HEK293 (cell line): ENCODE measurements around the gene TMEM255B.
A peak's percentile ranks its signal among the peaks of the same experiment; 100 is the strongest.

Source experiments
- CTCF ChIA-PET: fragments of 350-600 bp; formaldehyde crosslinking; extraction: SDS; loops from one replicate; lab custom pipeline; 2021; ENCODE audit warnings: antibody characterized with exemption; lab: Yijun Ruan, JAX
- POLR2A ChIA-PET: fragments of 300-600 bp; formaldehyde crosslinking; extraction: SDS; loops from one replicate; lab custom pipeline; 2020; ENCODE audit warnings: antibody characterized with exemption, inconsistent platforms; lab: Yijun Ruan, JAX
- H3K27ac ChIP-seq: fragments of 200-500 bp; sonication (Bioruptor generic); 2 replicates; pipeline ENCODE4 v1.5.1; 2014; ENCODE audit warnings: low read depth, low read length, control low read depth, inconsistent platforms; ENCODE audit errors: extremely low read depth
- H3K36me3 ChIP-seq, 2 experiments: fragments of 200-500 bp in 1 of 2; sonication (Bioruptor generic) in 1 of 2; 1 replicate in 1 of 2; 2 replicates in 1 of 2; pipeline ENCODE4 v1.5.1; 2014 to 2017; ENCODE audit warnings: inconsistent platforms in 2 of 2, low read length in 2 of 2; ENCODE audit not compliant: control insufficient read depth in 2 of 2, insufficient read depth in 1 of 2
- H3K4me1 ChIP-seq: fragments of 200-500 bp; sonication (Bioruptor generic); 2 replicates; pipeline ENCODE4 v1.5.1; 2014; ENCODE audit warnings: mild to moderate bottlenecking, low read length, inconsistent platforms; ENCODE audit not compliant: control insufficient read depth, insufficient read depth
- H3K4me3 ChIP-seq: 2 replicates; pipeline ENCODE4 v1.5.1; 2011; ENCODE audit warnings: low read depth, mild to moderate bottlenecking, control low read depth, low read length, moderate library complexity
- H3K9me3 ChIP-seq: fragments of 200-500 bp; sonication (Bioruptor generic); 2 replicates; pipeline ENCODE4 v1.5.1; 2014; ENCODE audit warnings: low read depth, low read length, inconsistent platforms; ENCODE audit not compliant: control insufficient read depth, insufficient read depth
- BCL11B ChIP-seq: fragments of 450-650 bp; formaldehyde crosslinking; IDR thresholded peaks from 2 replicates; pipeline ENCODE4 v1.5.1; 2016; ENCODE audit warnings: low read depth, missing biosample characterization, missing genetic modification characterization
- GLIS1 ChIP-seq: fragments of 450-650 bp; formaldehyde crosslinking; IDR thresholded peaks from 2 replicates; pipeline ENCODE4 v1.5.1; 2016; ENCODE audit warnings: missing biosample characterization, missing genetic modification characterization
- KLF1 ChIP-seq: fragments of 450-650 bp; formaldehyde crosslinking; IDR thresholded peaks from 2 replicates; pipeline ENCODE4 v1.5.1; 2016; ENCODE audit warnings: missing biosample characterization, missing genetic modification characterization
- KLF16 ChIP-seq: fragments of 450-650 bp; formaldehyde crosslinking; IDR thresholded peaks from 2 replicates; pipeline ENCODE4 v1.5.1; 2017; ENCODE audit warnings: missing biosample characterization, missing genetic modification characterization
- KLF9 ChIP-seq: fragments of 450-650 bp; formaldehyde crosslinking; IDR thresholded peaks from 2 replicates; pipeline ENCODE4 v1.5.1; 2016; ENCODE audit warnings: missing biosample characterization, missing genetic modification characterization, low read depth
- SCRT2 ChIP-seq: fragments of 450-650 bp; formaldehyde crosslinking; IDR thresholded peaks from 2 replicates; pipeline ENCODE4 v1.5.1; 2016; ENCODE audit warnings: missing biosample characterization, missing genetic modification characterization
- WT1 ChIP-seq: fragments of 450-650 bp; formaldehyde crosslinking; IDR thresholded peaks from 2 replicates; pipeline ENCODE4 v1.5.1; 2016; ENCODE audit warnings: missing biosample characterization, missing genetic modification characterization
- ZNF10 ChIP-seq: fragments of 450-650 bp; formaldehyde crosslinking; IDR thresholded peaks from 2 replicates; pipeline ENCODE4 v1.5.1; 2017; ENCODE audit warnings: missing biosample characterization, missing genetic modification characterization
- ZNF132 ChIP-seq: fragments of 450-650 bp; formaldehyde crosslinking; IDR thresholded peaks from 2 replicates; pipeline ENCODE4 v1.5.1; 2017; ENCODE audit warnings: missing biosample characterization, missing genetic modification characterization, borderline replicate concordance
- ZNF16 ChIP-seq: fragments of 450-650 bp; formaldehyde crosslinking; IDR thresholded peaks from 2 replicates; pipeline ENCODE4 v1.5.1; 2016; ENCODE audit warnings: low read depth, missing biosample characterization, missing genetic modification characterization
- ZNF311 ChIP-seq: fragments of 450-650 bp; formaldehyde crosslinking; IDR thresholded peaks from 2 replicates; pipeline ENCODE4 v1.5.1; 2017; ENCODE audit warnings: missing biosample characterization, missing genetic modification characterization, borderline replicate concordance
- ZNF324 ChIP-seq: fragments of 450-650 bp; formaldehyde crosslinking; IDR thresholded peaks from 2 replicates; pipeline ENCODE4 v1.5.1; 2016; ENCODE audit warnings: missing biosample characterization, missing genetic modification characterization
- ZNF341 ChIP-seq: fragments of 450-650 bp; formaldehyde crosslinking; IDR thresholded peaks from 2 replicates; pipeline ENCODE4; 2016; ENCODE audit warnings: low read depth, missing biosample characterization, missing genetic modification characterization
- ZNF37A ChIP-seq: fragments of 450-650 bp; IDR thresholded peaks from 2 replicates; pipeline ENCODE4 v1.5.1; 2018; ENCODE audit warnings: missing biosample characterization, missing genetic modification characterization
- ZNF433 ChIP-seq: fragments of 450-650 bp; formaldehyde crosslinking; IDR thresholded peaks from 2 replicates; pipeline ENCODE4 v1.5.1; 2016; ENCODE audit warnings: missing biosample characterization, missing genetic modification characterization, low read depth
- ZNF510 ChIP-seq: fragments of 450-650 bp; formaldehyde crosslinking; IDR thresholded peaks from 2 replicates; pipeline ENCODE4 v1.5.1; 2018; ENCODE audit warnings: mild to moderate bottlenecking, missing genetic modification characterization, missing biosample characterization; ENCODE audit not compliant: insufficient replicate concordance
- ZNF513 ChIP-seq: fragments of 450-650 bp; IDR thresholded peaks from 2 replicates; pipeline ENCODE4 v1.5.1; 2018; ENCODE audit warnings: missing biosample characterization, missing genetic modification characterization
- ZNF707 ChIP-seq: fragments of 450-650 bp; formaldehyde crosslinking; IDR thresholded peaks from 2 replicates; pipeline ENCODE4 v1.5.1; 2016; ENCODE audit warnings: missing biosample characterization, missing genetic modification characterization
- ZNF776 ChIP-seq: fragments of 450-650 bp; formaldehyde crosslinking; IDR thresholded peaks from 2 replicates; pipeline ENCODE4 v1.5.0; 2017; ENCODE audit warnings: missing biosample characterization, missing genetic modification characterization, borderline replicate concordance
- ZNF843 ChIP-seq: fragments of 450-650 bp; formaldehyde crosslinking; IDR thresholded peaks from 2 replicates; pipeline ENCODE4 v1.5.1; 2016; ENCODE audit warnings: missing biosample characterization, missing genetic modification characterization
- ZSCAN4 ChIP-seq: fragments of 450-650 bp; formaldehyde crosslinking; IDR thresholded peaks from 2 replicates; pipeline ENCODE4 v1.5.1; 2017; ENCODE audit warnings: missing biosample characterization, missing genetic modification characterization
- ZXDB ChIP-seq: fragments of 450-650 bp; formaldehyde crosslinking; IDR thresholded peaks from 2 replicates; pipeline ENCODE4 v1.5.1; 2016; ENCODE audit warnings: missing biosample characterization, missing genetic modification characterization

TMEM255B gene

DNA sequence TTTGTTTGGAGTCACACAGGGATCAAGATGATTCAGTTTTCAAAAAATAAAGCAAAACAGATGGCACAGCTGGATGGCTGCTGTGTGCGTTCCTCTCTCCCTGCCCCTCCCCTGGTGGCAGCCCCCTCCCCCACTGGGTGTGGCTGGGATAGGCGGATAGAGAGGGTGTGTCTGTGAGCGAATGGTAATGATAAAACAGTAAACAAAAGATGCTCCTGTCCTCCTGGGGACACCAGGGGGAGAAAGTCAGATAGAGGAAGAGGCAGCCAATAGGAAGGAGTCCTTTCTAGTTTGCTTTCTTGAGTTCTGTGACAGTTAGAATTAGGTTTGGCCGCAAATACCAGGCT is 6.5 kb downstream of the TMEM255B start:
- TF ChIP-seq ZSCAN4 (tag by site-specific recombination): no peak
- TF ChIP-seq ZNF37A (tag by site-specific recombination): no peak
- TF ChIP-seq KLF1 (tag by site-specific recombination): peak; percentile 91
- no peak for TF ChIP-seq GLIS1 (tag by site-specific recombination)
- TF ChIP-seq KLF9: no peak
- no peak for TF ChIP-seq ZNF341 (tag by site-specific recombination)
- no peak for TF ChIP-seq ZNF707
- H3K4me3 ChIP-seq: no peak overlapping the region
- H3K36me3 ChIP-seq: no peaks in the 10 kb centered on the region
- no peak overlapping the region for H3K27ac ChIP-seq
- POLR2A ChIA-PET: no interaction called here
- no peaks in the 10 kb centered on the region for H3K4me1 ChIP-seq
- CTCF ChIA-PET: no interaction called here
- no peaks in the 10 kb centered on the region for H3K9me3 ChIP-seq

DNA sequence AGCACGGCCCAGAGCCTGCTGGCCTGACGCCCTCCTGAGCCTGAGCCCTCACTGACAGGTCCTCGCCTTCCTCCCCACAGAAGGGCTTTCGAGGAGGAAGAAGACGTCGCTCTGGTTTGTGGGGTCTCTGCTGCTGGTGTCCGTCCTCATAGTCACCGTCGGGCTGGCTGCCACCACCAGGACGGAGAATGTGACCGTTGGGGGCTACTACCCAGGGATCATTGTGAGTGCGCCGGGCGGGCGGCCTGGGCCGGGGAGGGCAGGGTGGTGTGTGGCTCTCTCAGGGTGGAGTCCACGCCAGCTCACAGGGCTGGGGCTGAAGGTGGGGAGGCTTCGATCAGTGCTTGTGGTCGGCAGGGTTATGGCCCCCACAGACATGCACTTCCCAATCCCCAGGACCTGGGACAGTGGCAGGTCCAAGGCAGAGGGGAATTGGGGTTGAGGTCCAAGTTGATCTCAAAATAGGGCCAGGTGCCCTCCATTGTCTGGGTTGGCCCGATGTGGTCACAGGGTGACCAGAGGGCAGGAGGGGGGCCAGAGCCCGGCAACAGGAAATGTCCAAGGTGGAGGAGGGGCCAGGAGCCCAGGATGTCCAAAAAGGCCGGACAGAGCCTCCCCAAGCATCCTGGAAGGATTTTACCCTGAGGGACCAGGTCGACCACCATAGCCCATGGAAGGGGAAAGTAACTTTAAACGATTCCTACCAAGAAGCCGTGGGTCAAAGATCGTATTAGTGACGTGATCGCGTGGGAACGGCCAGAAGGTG is 7.2 kb downstream of the TMEM255B start:
- no peaks in the 10 kb centered on the region for H3K9me3 ChIP-seq
- ChIA-PET POLR2A (no interaction called here), CTCF (no interaction called here)
- no peaks in the 10 kb centered on the region for H3K4me1 ChIP-seq
- TF ChIP-seq ZXDB (tag by site-specific recombination): no peak
- TF ChIP-seq ZNF10 (tag by site-specific recombination): no peak
- TF ChIP-seq BCL11B (tag by site-specific recombination): no peak
- TF ChIP-seq ZNF843: no peak
- TF ChIP-seq ZNF513 (tag by site-specific recombination): no peak
- no peak for TF ChIP-seq ZNF510 (tag by site-specific recombination)
- no peak for TF ChIP-seq ZNF132 (tag by site-specific recombination)
- TF ChIP-seq ZNF16 (tag by site-specific recombination): no peak
- TF ChIP-seq KLF16 (tag by site-specific recombination): no peak
- TF ChIP-seq ZNF311 (tag by site-specific recombination): no peak
- TF ChIP-seq ZNF433: no peak
- TF ChIP-seq, all 188 proteins: peak for 0
- no peaks in the 10 kb centered on the region for H3K36me3 ChIP-seq
- no peak overlapping the region for H3K4me3 ChIP-seq
- H3K27ac ChIP-seq: no peak overlapping the region

DNA sequence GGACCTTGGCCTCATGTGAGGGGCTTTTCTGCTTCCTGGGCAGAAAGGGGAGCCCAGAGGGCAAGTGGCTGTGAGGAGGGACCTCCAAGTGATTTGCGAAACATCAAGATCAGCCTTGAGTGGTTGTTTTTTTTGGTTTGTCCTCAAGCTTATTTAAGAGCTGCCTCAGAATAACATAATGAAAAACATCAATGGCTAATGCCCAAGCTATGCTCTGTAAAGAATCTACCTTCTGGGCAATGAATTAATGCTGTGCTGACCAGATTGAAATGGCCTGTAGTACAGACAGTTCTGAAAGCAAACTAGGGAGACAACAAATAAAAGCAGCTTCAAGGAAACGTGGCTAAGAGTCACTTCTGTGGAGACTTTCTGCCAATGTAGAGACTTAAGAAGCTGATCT is 8.3 kb downstream of the TMEM255B start:
- Histone ChIP-seq H3K27ac (no peak overlapping the region), H3K4me1 (no peaks in the 10 kb centered on the region), H3K36me3 (no peaks in the 10 kb centered on the region)
- CTCF ChIA-PET: no interaction called here
- POLR2A ChIA-PET: no interaction called here
- TF ChIP-seq ZNF324 (no peak), SCRT2 (tag by site-specific recombination) (no peak), WT1 (tag by site-specific recombination) (no peak), ZNF776 (tag by site-specific recombination) (no peak)
- TF ChIP-seq, all 188 proteins: peak for 0
- Histone ChIP-seq H3K4me3 (no peak overlapping the region), H3K9me3 (no peaks in the 10 kb centered on the region)
